GM19397 (cell line): Measurements from ENCODE around the gene FARP1.

Source experiments
- ATAC-seq: cut with Tn5 transposase; IDR thresholded peaks from one replicate; pipeline ENCODE4 v1.9.1; 2021; ENCODE audit warnings: mild to moderate bottlenecking, moderate library complexity; ENCODE audit not compliant: unreplicated experiment

FARP1 gene

GRCh38 chr13:98385606-98386005 lies 242.7 kb downstream of the FARP1 start:
- no peak for ATAC-seq

GRCh38 chr13:98386637-98387036 lies 243.7 kb downstream of the FARP1 start:
- ATAC-seq, result no peak

- no peak for ATAC-seq
Measured at GRCh38 chr13:98389319-98389718, 246.4 kb downstream of the FARP1 start.

- ATAC-seq, result no peak
Measured at GRCh38 chr13:98390086-98390715, 247.3 kb downstream of the FARP1 start.

- ATAC-seq, result no peak
Measured at GRCh38 chr13:98393873-98394272, 251.0 kb downstream of the FARP1 start.

- ATAC-seq, result no peak
Measured at GRCh38 chr13:98394820-98395510, 252.1 kb downstream of the FARP1 start.

- ATAC-seq, result no peak
Measured at GRCh38 chr13:98396071-98396710, 253.3 kb downstream of the FARP1 start.

- ATAC-seq, result no peak
Measured at GRCh38 chr13:98397221-98397620, 254.3 kb downstream of the FARP1 start.

- no peak for ATAC-seq
Measured at GRCh38 chr13:98397861-98398260, 255.0 kb downstream of the FARP1 start.

GRCh38 chr13:98398581-98398980 lies 255.7 kb downstream of the FARP1 start:
- ATAC-seq, result no peak

- ATAC-seq, result no peak
Measured at GRCh38 chr13:98399756-98400155, 256.9 kb downstream of the FARP1 start.

GRCh38 chr13:98401934-98402333 lies 259.0 kb downstream of the FARP1 start:
- ATAC-seq, result no peak

- no peak for ATAC-seq
Measured at GRCh38 chr13:98403076-98403475, 260.2 kb downstream of the FARP1 start.

GRCh38 chr13:98405107-98405571 lies 262.2 kb downstream of the FARP1 start:
- no peak for ATAC-seq

GRCh38 chr13:98405690-98406344 lies 262.9 kb downstream of the FARP1 start:
- ATAC-seq, result no peak

- ATAC-seq, result no peak
Measured at GRCh38 chr13:98406427-98406826, 263.5 kb downstream of the FARP1 start.

- ATAC-seq, result no peak
Measured at GRCh38 chr13:98406971-98407370, 264.1 kb downstream of the FARP1 start.

- ATAC-seq, result no peak
Measured at GRCh38 chr13:98407575-98407974, 264.7 kb downstream of the FARP1 start.

- no peak for ATAC-seq
Measured at GRCh38 chr13:98409281-98409680, 266.4 kb downstream of the FARP1 start.

- ATAC-seq, result no peak
Measured at GRCh38 chr13:98410612-98411011, 267.7 kb downstream of the FARP1 start.

- ATAC-seq, result no peak
Measured at GRCh38 chr13:98411013-98411412, 268.1 kb downstream of the FARP1 start.
